NCI-H1092 treated with DMSO at 0.1 percent for 48 hours (cell line): ENCODE data around the gene CDCA8.
"Not testable (repeated sequence)": the region's sequence is repeated elsewhere in the genome, so short reads cannot be mapped to it uniquely, and the experiment has no call there.

Source experiments
- DNase-seq: peaks from one replicate; lab custom pipeline; 2025; lab: John Stamatoyannopoulos, UW

The CDCA8 gene

DNA sequence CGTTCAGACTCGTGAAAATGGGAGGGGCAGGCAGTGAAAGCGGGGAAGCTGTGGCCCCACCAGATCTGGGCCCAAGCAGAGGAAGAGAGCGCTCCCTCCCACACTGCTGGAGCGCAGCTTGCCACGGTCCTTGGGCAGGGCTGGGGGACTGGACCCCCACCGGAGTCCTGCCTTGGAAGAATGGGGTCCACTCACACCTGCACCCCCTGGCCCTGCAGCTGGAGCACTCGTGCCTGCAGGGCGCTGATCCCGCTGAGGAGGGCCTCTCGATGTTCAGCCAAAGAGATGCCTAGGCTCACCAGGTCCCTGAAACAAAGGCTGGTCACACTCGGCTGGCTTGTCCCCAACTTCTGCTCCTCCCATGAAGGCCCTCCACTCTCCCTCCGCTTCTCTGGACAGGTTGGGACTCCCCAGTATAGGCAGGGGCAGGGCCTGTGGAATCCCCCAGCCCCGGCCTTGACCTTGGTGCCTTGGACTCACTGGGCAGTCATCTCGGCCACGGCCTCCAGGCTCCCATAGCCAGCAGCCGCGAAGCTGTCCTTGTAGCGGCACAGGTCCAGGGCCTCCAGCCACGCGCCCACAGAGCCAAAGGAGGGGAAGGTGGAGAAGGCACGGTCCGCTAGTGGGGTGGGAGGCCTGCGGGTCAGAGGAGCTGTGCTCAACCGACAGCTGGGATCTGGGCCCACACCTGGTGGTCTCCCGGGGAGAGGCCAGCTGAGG is 26.0 kb downstream of the CDCA8 start:
- DNase-seq: no peak

DNA sequence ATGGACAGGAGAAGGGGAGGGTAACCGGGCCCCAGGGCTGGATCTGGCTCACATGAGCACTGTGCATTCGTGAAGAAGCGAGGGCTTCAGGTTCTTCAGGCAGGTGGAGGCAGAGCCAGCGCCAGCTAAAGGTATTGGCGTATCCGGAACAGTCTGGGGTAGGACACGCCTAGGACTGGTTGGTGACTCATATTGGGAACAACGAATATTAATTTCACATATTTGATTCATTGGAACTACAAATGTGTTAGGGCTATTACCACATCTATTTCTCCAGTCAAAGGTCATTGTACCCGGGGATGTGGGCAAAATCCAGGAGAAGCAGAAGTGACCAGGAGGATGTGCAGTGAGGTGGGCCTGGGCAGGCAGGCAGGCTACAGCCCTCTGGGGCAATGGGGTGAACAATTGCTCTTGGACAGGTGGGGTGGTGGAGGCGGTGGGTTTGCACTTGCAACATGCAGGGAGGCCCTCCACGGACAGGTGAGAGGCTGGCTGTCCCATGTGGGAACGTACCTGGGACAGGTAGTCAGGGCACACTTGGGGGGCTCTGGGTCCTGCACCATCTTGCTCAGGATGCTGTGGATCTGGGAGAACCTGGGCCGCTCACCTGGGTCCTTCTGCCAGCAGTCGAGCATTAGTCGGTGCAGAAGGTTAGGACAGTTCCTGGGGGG is 26.7 kb downstream of the CDCA8 start:
- no peak for DNase-seq

GRCh38 chr1:37719572-37720195 is 27.4 kb downstream of the CDCA8 start:
- DNase-seq: no peak

DNA sequence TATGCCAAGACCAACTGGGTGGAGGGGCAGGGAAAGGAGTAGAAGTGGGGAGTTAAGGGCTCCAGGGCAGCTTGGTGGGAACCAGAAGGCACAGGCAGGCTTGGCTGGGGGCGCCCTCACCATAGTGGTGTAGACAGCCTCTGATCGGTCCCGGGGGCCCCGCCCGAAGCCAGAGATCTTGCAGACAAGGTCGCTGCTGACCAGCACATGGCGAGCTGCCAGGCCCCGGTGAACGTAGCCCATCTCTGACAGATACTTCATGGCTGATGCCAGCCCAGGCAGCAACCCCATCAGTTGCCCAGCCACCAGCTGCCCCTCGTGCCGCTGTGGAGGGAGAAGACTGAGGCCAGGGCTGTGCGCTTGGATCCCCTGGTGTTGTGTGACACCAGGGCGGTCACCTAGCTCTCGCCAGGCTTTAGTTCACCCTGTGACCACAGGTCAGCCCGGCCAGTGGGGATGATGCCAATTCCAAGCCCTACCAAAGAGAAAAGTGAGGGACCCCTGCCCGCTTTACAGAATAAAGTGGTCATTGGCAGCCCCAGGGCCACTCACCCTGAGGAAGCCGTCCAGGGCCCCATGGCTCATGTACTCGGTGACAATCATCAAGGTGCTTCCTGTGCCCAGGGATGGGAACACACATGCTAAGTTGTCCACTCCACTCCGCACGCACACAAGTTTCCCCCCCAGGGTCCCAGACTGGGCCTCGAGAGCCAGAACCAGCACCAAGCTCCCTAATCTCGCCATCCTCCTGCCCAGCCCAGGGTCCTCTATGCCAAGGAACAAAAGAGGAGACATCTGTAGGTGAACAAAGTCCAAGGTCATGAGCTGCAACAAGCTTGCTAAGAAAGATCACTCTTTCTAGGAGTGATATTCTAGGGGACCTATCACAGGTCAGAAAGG is 28.2 kb downstream of the CDCA8 start:
- no peak for DNase-seq

- no peak for DNase-seq
These were observed 29.2 kb downstream of the CDCA8 start for GRCh38 chr1:37721565-37721964.

DNA sequence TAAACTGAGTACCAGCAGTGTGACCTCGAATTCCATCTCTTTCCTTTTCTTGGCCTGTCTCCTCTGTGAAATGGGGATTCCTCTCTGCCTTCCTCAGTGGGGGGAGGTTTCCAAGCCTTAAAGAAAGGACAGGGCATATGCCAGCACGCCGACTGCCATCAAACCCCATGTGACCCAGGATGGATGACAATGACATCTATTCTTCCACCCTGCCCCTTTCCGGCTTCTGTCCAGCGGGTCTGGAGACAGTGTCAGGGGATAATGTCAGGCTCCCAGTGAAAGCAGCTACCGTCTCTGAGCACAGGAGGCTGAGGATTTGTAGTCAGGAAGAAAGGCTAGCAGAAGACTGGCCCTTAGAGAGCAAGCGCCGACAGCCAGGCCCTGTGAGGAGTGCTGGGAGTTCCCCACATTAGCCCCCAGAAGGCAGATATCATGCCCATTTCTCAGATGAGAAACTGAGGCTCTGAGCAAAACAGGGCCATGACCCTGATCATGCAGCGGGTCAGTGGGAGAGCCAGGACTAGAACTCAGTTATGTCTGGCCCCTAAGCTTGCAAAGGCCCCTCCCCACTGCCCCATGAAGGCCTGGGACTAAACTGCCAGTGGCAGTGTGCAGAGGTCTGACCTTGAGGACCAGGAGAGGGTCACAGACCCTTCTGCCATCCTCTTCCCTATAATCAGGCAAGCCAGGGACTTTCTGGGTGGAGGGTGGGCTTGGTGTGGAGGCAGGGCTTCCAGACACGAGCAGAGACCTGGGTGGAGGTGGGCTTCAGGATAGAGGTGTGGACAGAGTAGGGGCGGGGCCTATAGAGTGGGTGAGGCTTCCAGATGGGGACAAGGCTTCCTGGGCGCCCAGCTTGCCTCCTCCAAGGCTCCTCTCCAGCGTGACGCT is 30.1 kb downstream of the CDCA8 start:
- DNase-seq: no peak

- DNase-seq: no peak
These were observed 30.7 kb downstream of the CDCA8 start for GRCh38 chr1:37723072-37723389.

GRCh38 chr1:37723390-37724078 is 31.2 kb downstream of the CDCA8 start:
- no peak for DNase-seq

DNA sequence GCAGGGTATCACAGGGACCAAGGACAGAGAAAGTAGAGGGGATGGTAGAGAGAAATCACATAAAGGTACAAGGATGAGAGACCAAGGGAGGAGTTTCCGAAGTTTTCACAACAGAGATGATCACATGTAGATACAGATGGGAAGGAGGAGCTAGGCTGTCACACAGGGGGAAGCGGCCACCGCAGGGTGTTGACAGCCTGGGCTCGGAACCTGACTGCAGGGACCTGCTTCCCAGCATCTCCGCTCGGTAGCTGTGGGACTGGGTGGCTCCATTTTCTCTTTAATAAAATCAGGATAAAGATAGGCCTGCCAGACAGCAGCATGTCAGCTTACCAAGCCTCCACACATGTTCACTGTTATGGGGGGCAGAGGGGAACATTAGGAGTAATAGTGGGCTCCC is 32.3 kb downstream of the CDCA8 start:
- DNase-seq: no peak

GRCh38 chr1:37725851-37726613 is 33.7 kb downstream of the CDCA8 start:
- no peak for DNase-seq

- no peak for DNase-seq
These were observed 34.7 kb downstream of the CDCA8 start for GRCh38 chr1:37726751-37727585.

DNA sequence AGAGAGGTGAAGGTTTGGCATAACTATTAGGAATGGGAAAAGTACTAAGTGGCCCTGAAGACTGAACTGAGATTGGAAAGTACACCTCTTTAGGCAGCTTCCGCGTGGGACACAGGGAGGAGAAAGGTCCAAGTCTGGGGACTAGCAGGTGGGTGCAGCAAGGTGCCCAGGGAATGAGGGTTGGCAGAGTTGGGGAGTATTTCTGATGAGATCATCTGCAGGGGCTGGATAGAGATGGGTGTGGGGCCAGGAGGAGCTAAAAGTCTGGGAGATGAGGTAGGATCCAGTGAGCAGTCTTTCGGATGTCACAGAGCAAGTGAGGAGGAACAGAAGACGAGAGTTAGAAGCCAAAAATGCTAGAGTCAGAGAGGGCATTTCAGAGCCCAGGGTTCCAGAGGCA is 36.1 kb downstream of the CDCA8 start:
- DNase-seq: no peak

DNA sequence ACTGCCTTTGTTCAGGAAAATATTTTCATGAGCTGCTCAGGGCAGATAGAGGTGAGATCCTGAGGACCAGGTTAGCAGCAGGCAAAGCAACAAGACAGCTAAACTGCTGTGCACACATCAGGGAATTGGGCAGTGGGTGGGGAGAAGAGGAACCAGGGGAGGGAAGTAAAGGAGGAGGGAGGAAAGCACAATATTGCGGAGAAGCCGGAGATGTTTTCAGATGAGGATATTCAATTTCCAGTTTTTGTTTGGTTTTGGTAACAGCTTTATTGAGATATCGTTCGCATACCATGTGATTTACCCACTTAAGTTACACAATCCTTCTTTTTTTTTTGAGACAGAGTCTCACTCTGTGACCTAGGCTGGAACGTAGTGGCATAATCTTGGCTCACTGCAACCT is 38.1 kb downstream of the CDCA8 start:
- DNase-seq: no peak

GRCh38 chr1:37731312-37732019 is 39.1 kb downstream of the CDCA8 start:
- no peak for DNase-seq

DNA sequence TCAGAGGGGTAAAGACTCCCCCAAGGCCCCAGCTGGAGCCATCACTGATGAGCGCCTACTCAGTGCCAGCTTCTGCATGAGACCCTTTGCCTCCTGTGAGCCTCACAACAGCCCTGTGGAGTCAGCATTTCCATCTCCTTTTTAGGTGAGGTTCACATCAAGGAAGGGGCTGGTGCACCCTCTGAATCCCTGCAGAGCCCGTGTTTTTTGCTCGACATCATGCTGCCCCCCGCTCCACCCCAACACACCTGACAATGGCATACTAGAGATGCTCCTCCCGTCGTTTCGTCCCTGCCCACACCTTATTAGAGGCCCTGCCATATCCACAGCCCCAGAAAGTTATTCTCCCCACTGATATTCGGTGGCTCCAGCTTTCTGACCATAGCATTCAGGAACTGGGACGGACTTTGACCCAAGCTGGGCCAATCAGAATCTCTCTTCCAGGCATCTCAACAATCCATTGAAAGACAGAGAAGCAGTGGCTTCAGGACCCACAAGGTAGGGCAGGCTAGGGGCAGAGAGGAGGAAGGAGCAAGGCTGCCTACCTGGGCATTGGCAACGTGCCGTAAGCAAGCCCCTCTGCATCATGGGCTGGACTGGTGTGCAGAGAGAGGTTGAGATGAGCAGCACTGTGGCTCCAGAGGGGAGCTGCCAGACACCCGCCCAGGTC is 39.9 kb downstream of the CDCA8 start:
- DNase-seq: no peak

- no peak for DNase-seq
These were observed 42.6 kb downstream of the CDCA8 start for GRCh38 chr1:37734629-37735591.

DNA sequence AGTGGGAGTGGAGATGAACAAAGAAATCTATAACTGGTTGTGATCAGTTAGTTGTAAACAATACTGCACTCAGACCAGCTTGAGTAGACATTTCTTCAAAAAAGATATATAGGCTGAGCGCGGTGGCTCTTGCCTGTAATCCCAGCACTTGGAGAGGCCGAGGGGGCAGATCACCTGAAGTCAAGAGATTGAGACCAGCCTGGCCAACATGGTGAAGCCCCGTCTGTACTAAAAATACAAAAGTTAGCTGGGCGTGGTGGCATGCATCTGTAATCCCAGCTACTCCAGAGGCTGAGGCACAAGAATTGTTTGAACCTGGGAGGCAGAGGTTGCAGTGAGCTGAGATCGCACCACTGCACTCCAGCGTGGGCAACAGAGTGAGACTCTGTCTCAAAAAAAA is 45.7 kb downstream of the CDCA8 start:
- not testable (repeated sequence) for DNase-seq
